ENCODE data around the gene SMIM38. TPM values are rescaled to one million over a fixed set of nuclear protein-coding genes. Genes with fewer than 3 reads are reported as not detected.

The SMIM38 gene
- polyA plus RNA-seq, 1 of the 3 experiments (the other 2 are of a cell fraction) = 0.13 TPM

DNA sequence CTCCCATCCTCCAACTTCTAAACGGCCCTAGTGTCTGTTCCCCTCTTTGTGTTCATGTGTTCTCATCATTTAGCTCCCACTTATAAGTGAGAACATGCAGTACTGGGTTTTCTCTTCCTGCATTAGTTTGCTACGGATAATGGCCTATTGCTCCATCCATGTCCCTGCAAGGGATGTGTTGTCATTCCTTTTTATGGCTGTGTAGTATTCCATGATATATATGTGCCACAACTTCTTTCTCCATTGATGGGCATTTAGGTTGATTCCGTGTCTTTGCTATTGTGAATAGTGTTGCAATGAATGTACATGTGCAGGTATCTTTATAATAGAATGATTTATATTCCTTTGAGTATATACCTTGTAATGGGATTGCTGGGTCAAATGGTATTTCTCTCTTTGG is 5.6 kb upstream of the SMIM38 start:
- Histone ChIP-seq H3K9me2 (no peaks in the 10 kb centered on the region), H3F3A (replicated peaks; ENCODE audit: insufficient read depth) (no peaks in the 10 kb centered on the region), H3K4me3 (ENCODE audit: low read depth in 2 of 2, low read length in 1 of 2) (no peak overlapping the region), H3K4me2 (no peak overlapping the region), H2AFZ (ENCODE audit: low read depth) (no peak overlapping the region), H3K79me2 (ENCODE audit: insufficient read depth) (no peaks in the 10 kb centered on the region), H3K27ac (ENCODE audit: low read depth in 2 of 2, low read length in 1 of 2) (no peak overlapping the region), H3K36me3 (replicated peaks in 1 of 2; ENCODE audit: control insufficient read depth in 1 of 2, insufficient read depth in 2 of 2, low read length in 1 of 2) (no peaks in the 10 kb centered on the region), H3K4me1 (ENCODE audit: control insufficient read depth in 1 of 2, insufficient read depth in 2 of 2, low read depth in 1 of 2, low read length in 1 of 2) (peaks cover 0 to 4% of the 10 kb centered on the region in 2 experiments; a peak in 1 of 4 replicates), H4K20me1 (ENCODE audit: insufficient read depth) (no peaks in the 10 kb centered on the region), H3K9me3 (peaks cover 4% of the 10 kb centered on the region; the same call in 1 of the 2 replicates), H3K9ac (no peak overlapping the region), H3K27me3 (ENCODE audit: insufficient read depth) (no peaks in the 10 kb centered on the region)
- POLR2A ChIA-PET = no interaction called here
- 54% methylated on average over 3 of the region's 3 CpGs for WGBS (ENCODE audit: low lambda C conversion rate)
- TF ChIP-seq GATA2 (CRISPR knock-in tag; IDR thresholded peaks at IDR 0.05) (no peak), IRF3 (IDR thresholded peaks at IDR 0.05; ENCODE audit: low read depth, low read length) (no peak), EP300 (IDR thresholded peaks at IDR 0.05; ENCODE audit: borderline replicate concordance in 1 of 2, low read depth in 1 of 2, low read length in 1 of 2) (no peak), CHD2 (IDR thresholded peaks at IDR 0.05; ENCODE audit: low read length, partially characterized antibody) (no peak)
- TF ChIP-seq, protein P1, sequence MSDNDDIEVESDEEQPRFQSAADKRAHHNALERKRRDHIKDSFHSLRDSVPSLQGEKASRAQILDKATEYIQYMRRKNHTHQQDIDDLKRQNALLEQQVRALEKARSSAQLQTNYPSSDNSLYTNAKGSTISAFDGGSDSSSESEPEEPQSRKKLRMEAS (IDR thresholded peaks at IDR 0.05; ENCODE audit: low read depth) = no peak
- no peak for DNase-seq
- CTCF ChIA-PET = interaction anchor here (1.7 kb wide), 1 partner anchor 19 kb away, joined by 6 read pairs; no protein-coding TSS in a partner anchor

DNA sequence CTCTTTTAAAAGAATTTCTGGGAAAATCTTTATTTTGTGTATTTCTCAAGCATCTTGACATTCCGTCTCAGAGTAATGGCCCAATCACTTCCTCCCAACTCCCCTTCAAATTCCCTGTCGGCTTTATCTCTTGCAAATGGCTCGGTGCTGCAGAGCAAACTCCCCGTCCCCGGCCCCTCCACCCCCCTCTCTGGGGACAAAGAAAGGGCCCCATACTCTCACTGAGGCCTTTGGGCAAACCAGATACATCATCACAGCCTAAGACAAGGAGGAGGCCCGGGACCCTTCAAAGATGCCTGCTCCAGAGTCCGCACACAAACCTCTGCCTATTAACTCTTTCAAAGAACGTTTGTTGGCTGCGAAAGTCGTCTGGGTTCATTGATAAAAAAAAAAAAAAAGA is 3.9 kb upstream of the SMIM38 start:
- H4K20me1 ChIP-seq (ENCODE audit: insufficient read depth) = no peaks in the 10 kb centered on the region
- H2AFZ ChIP-seq (ENCODE audit: low read depth) = no peak overlapping the region
- ChIA-PET CTCF (no interaction called here), POLR2A (interaction anchor here (0.6 kb wide), 1 partner anchor 487 kb away, joined by 3 read pairs; no protein-coding TSS in a partner anchor)
- H3K4me2 ChIP-seq = no peak overlapping the region
- H3K4me1 ChIP-seq (ENCODE audit: control insufficient read depth in 1 of 2, insufficient read depth in 2 of 2, low read depth in 1 of 2, low read length in 1 of 2) = peaks cover 4 to 19% of the 10 kb centered on the region in 2 experiments; a peak in 2 of 4 replicates
- no peak overlapping the region for H3K4me3 ChIP-seq (ENCODE audit: low read depth in 2 of 2, low read length in 1 of 2)
- peaks cover under 1% of the 10 kb centered on the region; the same call in 1 of the 2 replicates for H3K9me3 ChIP-seq
- no peak overlapping the region for H3K9ac ChIP-seq
- no peaks in the 10 kb centered on the region for H3K79me2 ChIP-seq (ENCODE audit: insufficient read depth)
- H3K9me2 ChIP-seq = no peaks in the 10 kb centered on the region
- H3K36me3 ChIP-seq (replicated peaks in 1 of 2; ENCODE audit: control insufficient read depth in 1 of 2, insufficient read depth in 2 of 2, low read length in 1 of 2) = no peaks in the 10 kb centered on the region
- no peak for DNase-seq
- H3K27me3 ChIP-seq (ENCODE audit: insufficient read depth) = no peaks in the 10 kb centered on the region
- 84% methylated on average over 10 of the region's 10 CpGs for WGBS (ENCODE audit: low lambda C conversion rate)
- H3F3A ChIP-seq (replicated peaks; ENCODE audit: insufficient read depth) = no peaks in the 10 kb centered on the region
- H3K27ac ChIP-seq (ENCODE audit: low read depth in 2 of 2, low read length in 1 of 2) = no peak overlapping the region
- no peak for TF ChIP-seq EP300 (IDR thresholded peaks at IDR 0.05; ENCODE audit: borderline replicate concordance in 1 of 2, low read depth in 1 of 2, low read length in 1 of 2)
- no peak for TF ChIP-seq CHD2 (IDR thresholded peaks at IDR 0.05; ENCODE audit: low read length, partially characterized antibody)
- TF ChIP-seq, protein P2, sequence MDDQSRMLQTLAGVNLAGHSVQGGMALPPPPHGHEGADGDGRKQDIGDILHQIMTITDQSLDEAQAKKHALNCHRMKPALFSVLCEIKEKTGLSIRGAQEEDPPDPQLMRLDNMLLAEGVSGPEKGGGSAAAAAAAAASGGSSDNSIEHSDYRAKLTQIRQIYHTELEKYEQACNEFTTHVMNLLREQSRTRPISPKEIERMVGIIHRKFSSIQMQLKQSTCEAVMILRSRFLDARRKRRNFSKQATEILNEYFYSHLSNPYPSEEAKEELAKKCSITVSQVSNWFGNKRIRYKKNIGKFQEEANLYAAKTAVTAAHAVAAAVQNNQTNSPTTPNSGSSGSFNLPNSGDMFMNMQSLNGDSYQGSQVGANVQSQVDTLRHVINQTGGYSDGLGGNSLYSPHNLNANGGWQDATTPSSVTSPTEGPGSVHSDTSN (IDR thresholded peaks at IDR 0.05) = no peak
- TF ChIP-seq CTCF (IDR thresholded peaks at IDR 0.05) = no peak
- no peak for TF ChIP-seq TEAD4 (IDR thresholded peaks at IDR 0.05; ENCODE audit: borderline replicate concordance, insufficient read depth)
- no peak for TF ChIP-seq TCF12 (IDR thresholded peaks at IDR 0.05)
- no peak for TF ChIP-seq NRF1 (IDR thresholded peaks at IDR 0.05; ENCODE audit: low read depth, low read length)
- no peak for TF ChIP-seq EZH2phosphoT487 (IDR thresholded peaks at IDR 0.05; ENCODE audit: borderline replicate concordance, low read depth)
- TF ChIP-seq SIN3A (IDR thresholded peaks at IDR 0.05; ENCODE audit: borderline replicate concordance, low read depth, low read length) = no peak
- no peak for TF ChIP-seq FOSL2 (IDR thresholded peaks at IDR 0.05; ENCODE audit: borderline replicate concordance, low read depth)
- no peak for TF ChIP-seq GABPA (IDR thresholded peaks at IDR 0.05; ENCODE audit: low read depth)
- TF ChIP-seq ZBTB33 (IDR thresholded peaks at IDR 0.05; ENCODE audit: borderline replicate concordance, low read depth) = no peak
- no peak for TF ChIP-seq MXI1 (IDR thresholded peaks at IDR 0.05; ENCODE audit: low read depth, low read length)
- TF ChIP-seq JUND (IDR thresholded peaks at IDR 0.05) = no peak
- TF ChIP-seq, protein P3, sequence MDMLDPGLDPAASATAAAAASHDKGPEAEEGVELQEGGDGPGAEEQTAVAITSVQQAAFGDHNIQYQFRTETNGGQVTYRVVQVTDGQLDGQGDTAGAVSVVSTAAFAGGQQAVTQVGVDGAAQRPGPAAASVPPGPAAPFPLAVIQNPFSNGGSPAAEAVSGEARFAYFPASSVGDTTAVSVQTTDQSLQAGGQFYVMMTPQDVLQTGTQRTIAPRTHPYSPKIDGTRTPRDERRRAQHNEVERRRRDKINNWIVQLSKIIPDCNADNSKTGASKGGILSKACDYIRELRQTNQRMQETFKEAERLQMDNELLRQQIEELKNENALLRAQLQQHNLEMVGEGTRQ (IDR thresholded peaks at IDR 0.05; ENCODE audit: borderline replicate concordance, low read depth, low read length) = no peak
- no peak for TF ChIP-seq MEF2A (IDR thresholded peaks at IDR 0.05; ENCODE audit: borderline replicate concordance, low read depth)
- no peak for TF ChIP-seq YY1 (IDR thresholded peaks at IDR 0.05; ENCODE audit: low read depth)
- TF ChIP-seq, protein P1 (IDR thresholded peaks at IDR 0.05; ENCODE audit: low read depth) = no peak

All from SK-N-SH (cell line).